ENCODE data around the gene TRAF3IP3.
A peak's percentile ranks its signal among the peaks of the same experiment; 100 is the strongest.

The TRAF3IP3 gene

GRCh38 chr1:209825591-209826434 is 70.0 kb downstream of the TRAF3IP3 start:
- TF ChIP-seq CTCF (conservative IDR thresholded peaks at IDR 0.05; ENCODE audit: low read length): no peak
- H3K4me3 ChIP-seq (ENCODE audit: low read length): no peak overlapping the region
- DNase-seq (ENCODE audit: low read depth): no peak

- peak; percentile 80 for TF ChIP-seq CTCF (conservative IDR thresholded peaks at IDR 0.05; ENCODE audit: low read length)
- peak within 1 kb of the TSS; percentile 75 for H3K4me3 ChIP-seq (ENCODE audit: low read length)
- DNase-seq (ENCODE audit: low read depth): peak; percentile 97
Observed at GRCh38 chr1:209827384-209828262, 71.8 kb downstream of the TRAF3IP3 start, which contains the start of gene UTP25. Gene UTP25 (plus strand): TSS chr1:209827972. CDS start chr1:209828064, 92 bp downstream.

- DNase-seq (ENCODE audit: low read depth): no peak
- no peak for TF ChIP-seq CTCF (conservative IDR thresholded peaks at IDR 0.05; ENCODE audit: low read length)
- no peak overlapping the region for H3K4me3 ChIP-seq (ENCODE audit: low read length)
Observed at GRCh38 chr1:209829716-209830115, 73.9 kb downstream of the TRAF3IP3 start.

DNA sequence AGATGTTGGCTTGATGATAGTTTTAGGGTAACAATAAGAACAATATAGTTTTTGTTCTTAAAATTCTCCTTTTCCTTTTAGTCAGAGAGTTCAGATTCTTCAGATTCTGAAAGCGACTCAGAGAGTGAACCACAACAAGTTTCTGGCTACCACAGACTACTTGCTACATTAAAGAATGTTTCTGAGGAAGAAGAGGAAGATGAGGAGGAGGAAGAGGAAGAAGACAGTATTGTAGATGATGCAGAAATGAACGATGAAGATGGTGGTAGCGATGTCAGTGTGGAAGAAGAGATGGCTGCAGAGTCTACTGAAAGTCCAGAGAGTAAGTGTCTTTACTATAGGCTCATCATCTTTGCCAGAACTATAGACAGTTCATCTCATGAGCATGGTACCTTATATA is 74.9 kb downstream of the TRAF3IP3 start:
- H3K4me3 ChIP-seq (ENCODE audit: low read length): no peak overlapping the region
- no peak for DNase-seq (ENCODE audit: low read depth)
- no peak for TF ChIP-seq CTCF (conservative IDR thresholded peaks at IDR 0.05; ENCODE audit: low read length)

GRCh38 chr1:209831615-209832014 is 75.8 kb downstream of the TRAF3IP3 start:
- no peak overlapping the region for H3K4me3 ChIP-seq (ENCODE audit: low read length)
- TF ChIP-seq CTCF (conservative IDR thresholded peaks at IDR 0.05; ENCODE audit: low read length): no peak
- peak; percentile 68 for DNase-seq (ENCODE audit: low read depth)

Measured in AG10803 (cell line).